Nephron progenitor cell (in vitro differentiated cells): Measurements from ENCODE around the gene BTN3A1.
"Not testable (repeated sequence)": the region's sequence is repeated elsewhere in the genome, so short reads cannot be mapped to it uniquely, and the experiment has no call there.

ENCODE experiments used
- DNase-seq: peaks from one replicate; pipeline ENCODE4 v3.0.0; 2021
- H3K27ac Mint-ChIP-seq: 2 replicates; pipeline ENCODE4 v1.8.0; 2021; ENCODE audit warnings: mild to moderate bottlenecking, moderate library complexity, mixed read lengths
- H3K27me3 Mint-ChIP-seq: 2 replicates; pipeline ENCODE4 v1.8.0; 2021; ENCODE audit warnings: mild to moderate bottlenecking, low read depth, mixed read lengths; ENCODE audit not compliant: poor library complexity
- H3K36me3 Mint-ChIP-seq: 2 replicates; pipeline ENCODE4 v1.8.0; 2021; ENCODE audit warnings: low read depth, mixed read lengths
- H3K4me1 Mint-ChIP-seq: 2 replicates; pipeline ENCODE4 v1.8.0; 2021; ENCODE audit warnings: mixed read lengths
- H3K4me3 Mint-ChIP-seq: 2 replicates; pipeline ENCODE4 v1.8.0; 2021; ENCODE audit warnings: mild to moderate bottlenecking, moderate library complexity, mixed read lengths
- H3K9me3 Mint-ChIP-seq: 2 replicates; pipeline ENCODE4 v1.8.0; 2021; ENCODE audit warnings: mild to moderate bottlenecking, moderate library complexity, mixed read lengths
- CTCF ChIP-seq: fragments of 200-600 bp; sonication (generic); IDR thresholded peaks from 2 replicates; pipeline ENCODE4 v1.5.0; 2021; ENCODE audit warnings: antibody characterized with exemption

Gene BTN3A1

GRCh38 chr6:26375270-26375669, 26.8 kb upstream of the BTN3A1 start:
- H3K4me3 Mint-ChIP-seq = no peak overlapping the region
- peaks cover 7% of the 10 kb centered on the region for H3K36me3 Mint-ChIP-seq
- no peak for TF ChIP-seq CTCF
- no peaks in the 10 kb centered on the region for H3K9me3 Mint-ChIP-seq
- peaks cover 30% of the 10 kb centered on the region for H3K27me3 Mint-ChIP-seq
- peak overlapping the region; percentile 82 for H3K27ac Mint-ChIP-seq
- H3K4me1 Mint-ChIP-seq = peaks cover 11% of the 10 kb centered on the region
- no peak for DNase-seq

- H3K4me3 Mint-ChIP-seq = no peak overlapping the region
- TF ChIP-seq CTCF = no peak
- peaks cover 7% of the 10 kb centered on the region for H3K36me3 Mint-ChIP-seq
- peaks cover 26% of the 10 kb centered on the region for H3K27me3 Mint-ChIP-seq
- H3K9me3 Mint-ChIP-seq = no peaks in the 10 kb centered on the region
- DNase-seq = no peak
- H3K27ac Mint-ChIP-seq = no peak overlapping the region
- H3K4me1 Mint-ChIP-seq = peaks cover 25% of the 10 kb centered on the region
Measured at GRCh38 chr6:26377719-26378118, 24.4 kb upstream of the BTN3A1 start.

GRCh38 chr6:26378143-26378542, 23.9 kb upstream of the BTN3A1 start:
- not testable (repeated sequence) for H3K9me3 Mint-ChIP-seq, H3K4me3 Mint-ChIP-seq, H3K36me3 Mint-ChIP-seq, DNase-seq, H3K27ac Mint-ChIP-seq
- Mint-ChIP-seq H3K4me1 (peaks cover 29% of the 10 kb centered on the region), H3K27me3 (peaks cover 24% of the 10 kb centered on the region)

GRCh38 chr6:26379292-26379691, 22.8 kb upstream of the BTN3A1 start:
- Mint-ChIP-seq H3K27ac (no peak overlapping the region), H3K4me1 (peaks cover 37% of the 10 kb centered on the region), H3K4me3 (no peak overlapping the region), H3K27me3 (peaks cover 20% of the 10 kb centered on the region), H3K36me3 (peaks cover 7% of the 10 kb centered on the region), H3K9me3 (no peaks in the 10 kb centered on the region)
- TF ChIP-seq CTCF = no peak
- DNase-seq = no peak

GRCh38 chr6:26379740-26380139, 22.3 kb upstream of the BTN3A1 start:
- peaks cover 8% of the 10 kb centered on the region for H3K36me3 Mint-ChIP-seq
- peaks cover 38% of the 10 kb centered on the region for H3K4me1 Mint-ChIP-seq
- no peak overlapping the region for H3K27ac Mint-ChIP-seq
- no peak for DNase-seq
- no peaks in the 10 kb centered on the region for H3K9me3 Mint-ChIP-seq
- H3K27me3 Mint-ChIP-seq = peaks cover 16% of the 10 kb centered on the region
- no peak overlapping the region for H3K4me3 Mint-ChIP-seq
- no peak for TF ChIP-seq CTCF

- DNase-seq = no peak
- peaks cover 13% of the 10 kb centered on the region for H3K27me3 Mint-ChIP-seq
- H3K36me3 Mint-ChIP-seq = peaks cover 11% of the 10 kb centered on the region
- no peak overlapping the region for H3K27ac Mint-ChIP-seq
- H3K9me3 Mint-ChIP-seq = no peaks in the 10 kb centered on the region
- no peak for TF ChIP-seq CTCF
- peaks cover 37% of the 10 kb centered on the region for H3K4me1 Mint-ChIP-seq
- H3K4me3 Mint-ChIP-seq = no peak overlapping the region
Measured at GRCh38 chr6:26380256-26380655, 21.8 kb upstream of the BTN3A1 start.
